ENCODE measurements around the gene EYS.

DNA sequence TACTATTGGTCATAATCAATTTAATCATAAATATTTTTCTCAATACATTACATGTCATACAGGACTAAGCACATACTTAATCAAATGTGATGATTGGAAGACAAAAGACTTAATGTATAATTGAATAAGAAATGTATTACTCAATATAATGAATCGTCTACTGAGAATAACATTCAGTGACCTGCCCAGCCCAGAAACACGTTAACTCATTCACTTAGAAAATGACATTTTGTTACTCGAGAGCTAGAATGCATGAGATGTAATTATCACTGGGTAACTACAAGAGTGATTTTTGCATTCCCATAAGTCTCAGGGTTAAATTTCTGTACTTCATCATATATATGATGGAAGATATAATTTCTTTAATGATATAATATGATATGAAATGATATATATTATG, 444.8 kb downstream of the EYS start:
- TF ChIP-seq TCF7L2 (IDR thresholded peaks at IDR 0.05; ENCODE audit: borderline replicate concordance, extremely low read depth, insufficient read depth, insufficient read length) (no peak), CEBPB (IDR thresholded peaks at IDR 0.05; ENCODE audit: low read depth) (no peak), RAD21 (IDR thresholded peaks at IDR 0.05; ENCODE audit: low read depth) (no peak), EZH2 (IDR thresholded peaks at IDR 0.05) (no peak), ELF1 (IDR thresholded peaks at IDR 0.05; ENCODE audit: borderline replicate concordance, low read depth) (no peak), POLR2AphosphoS5 (IDR thresholded peaks at IDR 0.05; ENCODE audit: low read depth, low read length) (no peak)
- TF ChIP-seq, protein P1, sequence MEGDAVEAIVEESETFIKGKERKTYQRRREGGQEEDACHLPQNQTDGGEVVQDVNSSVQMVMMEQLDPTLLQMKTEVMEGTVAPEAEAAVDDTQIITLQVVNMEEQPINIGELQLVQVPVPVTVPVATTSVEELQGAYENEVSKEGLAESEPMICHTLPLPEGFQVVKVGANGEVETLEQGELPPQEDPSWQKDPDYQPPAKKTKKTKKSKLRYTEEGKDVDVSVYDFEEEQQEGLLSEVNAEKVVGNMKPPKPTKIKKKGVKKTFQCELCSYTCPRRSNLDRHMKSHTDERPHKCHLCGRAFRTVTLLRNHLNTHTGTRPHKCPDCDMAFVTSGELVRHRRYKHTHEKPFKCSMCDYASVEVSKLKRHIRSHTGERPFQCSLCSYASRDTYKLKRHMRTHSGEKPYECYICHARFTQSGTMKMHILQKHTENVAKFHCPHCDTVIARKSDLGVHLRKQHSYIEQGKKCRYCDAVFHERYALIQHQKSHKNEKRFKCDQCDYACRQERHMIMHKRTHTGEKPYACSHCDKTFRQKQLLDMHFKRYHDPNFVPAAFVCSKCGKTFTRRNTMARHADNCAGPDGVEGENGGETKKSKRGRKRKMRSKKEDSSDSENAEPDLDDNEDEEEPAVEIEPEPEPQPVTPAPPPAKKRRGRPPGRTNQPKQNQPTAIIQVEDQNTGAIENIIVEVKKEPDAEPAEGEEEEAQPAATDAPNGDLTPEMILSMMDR (IDR thresholded peaks at IDR 0.05 in 2 of 3, conservative IDR thresholded peaks at IDR 0.05 in 1 of 3; ENCODE audit: borderline replicate concordance in 1 of 3, insufficient read depth in 1 of 3, low read depth in 2 of 3, low read length in 2 of 3): no peak
